Right lobe of liver (tissue), 4 donors: ENCODE data around the gene SLC7A10.

Experiments
- POLR2A ChIP-seq: fragments of 450-650 bp; IDR thresholded peaks from one replicate; pipeline ENCODE4 v1.6.1; 2017; ENCODE audit warnings: antibody characterized with exemption, mild to moderate bottlenecking
- TF ChIP-seq, protein P1 (sequence below), 4 donors: fragments of 200-600 bp in 3 of 4; fragments of 450-650 bp in 1 of 4; IDR thresholded peaks; one replicate each; pipeline versions ENCODE4 v1.5.1 to v1.8.0; 2016 to 2022; ENCODE audit warnings: antibody characterized with exemption in 4 of 4, mild to moderate bottlenecking in 2 of 4
- donor health status: DM: no; HTN: no; CAD: no.
- donor health status: DM: no; HTN: no; CAD: no.
- donor health status: DM: no; HTN: yes; CAD: no.

GRCh38 chr19:33266974-33267484 lies 41.4 kb upstream of the SLC7A10 start:
- TF ChIP-seq, protein P1, sequence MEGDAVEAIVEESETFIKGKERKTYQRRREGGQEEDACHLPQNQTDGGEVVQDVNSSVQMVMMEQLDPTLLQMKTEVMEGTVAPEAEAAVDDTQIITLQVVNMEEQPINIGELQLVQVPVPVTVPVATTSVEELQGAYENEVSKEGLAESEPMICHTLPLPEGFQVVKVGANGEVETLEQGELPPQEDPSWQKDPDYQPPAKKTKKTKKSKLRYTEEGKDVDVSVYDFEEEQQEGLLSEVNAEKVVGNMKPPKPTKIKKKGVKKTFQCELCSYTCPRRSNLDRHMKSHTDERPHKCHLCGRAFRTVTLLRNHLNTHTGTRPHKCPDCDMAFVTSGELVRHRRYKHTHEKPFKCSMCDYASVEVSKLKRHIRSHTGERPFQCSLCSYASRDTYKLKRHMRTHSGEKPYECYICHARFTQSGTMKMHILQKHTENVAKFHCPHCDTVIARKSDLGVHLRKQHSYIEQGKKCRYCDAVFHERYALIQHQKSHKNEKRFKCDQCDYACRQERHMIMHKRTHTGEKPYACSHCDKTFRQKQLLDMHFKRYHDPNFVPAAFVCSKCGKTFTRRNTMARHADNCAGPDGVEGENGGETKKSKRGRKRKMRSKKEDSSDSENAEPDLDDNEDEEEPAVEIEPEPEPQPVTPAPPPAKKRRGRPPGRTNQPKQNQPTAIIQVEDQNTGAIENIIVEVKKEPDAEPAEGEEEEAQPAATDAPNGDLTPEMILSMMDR (IDR thresholded peaks at IDR 0.05), result no peak
- TF ChIP-seq POLR2A, result no peak
